ENCODE data around the gene FOXP1.

FOXP1 gene

GRCh38 chr3:71573181-71573580, 10.3 kb downstream of the FOXP1 start:
- H3K4me2 ChIP-seq (ENCODE audit: low read length) = peak overlapping the region; percentile 1; the same call in 1 of the 2 replicates
- peaks cover 99% of the 10 kb centered on the region for H3K79me2 ChIP-seq (ENCODE audit: control insufficient read depth, low read length)
- no peaks in the 10 kb centered on the region for H3K9me2 ChIP-seq (replicated peaks; ENCODE audit: control insufficient read depth, low read length)
- H3F3A ChIP-seq (ENCODE audit: control insufficient read depth, insufficient read depth) = peaks cover 19% of the 10 kb centered on the region
- no peaks in the 10 kb centered on the region for H3K27me3 ChIP-seq (ENCODE audit: control insufficient read depth, low read length)
- no peak for TF ChIP-seq EZH2phosphoT487 (IDR thresholded peaks at IDR 0.05; ENCODE audit: borderline replicate concordance, low read length)
- TF ChIP-seq CTCF (IDR thresholded peaks at IDR 0.05; ENCODE audit: low read depth, low read length, poor library complexity, severe bottlenecking) = no peak
- no peak overlapping the region for H3K4me3 ChIP-seq (ENCODE audit: low read length)
- H3K4me1 ChIP-seq (ENCODE audit: control insufficient read depth, low read length) = peaks cover 97% of the 10 kb centered on the region
- no peak overlapping the region for H3K27ac ChIP-seq (ENCODE audit: low read depth, low read length)
- H3K36me3 ChIP-seq (ENCODE audit: control insufficient read depth, low read length) = peaks cover 86% of the 10 kb centered on the region
- H4K20me1 ChIP-seq (ENCODE audit: control insufficient read depth, insufficient read depth, low read depth, low read length) = no peaks in the 10 kb centered on the region
- H3K9me3 ChIP-seq (ENCODE audit: control insufficient read depth, insufficient read depth, low read length) = no peaks in the 10 kb centered on the region

GRCh38 chr3:71570546-71570945, 13.0 kb downstream of the FOXP1 start:
- H4K20me1 ChIP-seq (ENCODE audit: control insufficient read depth, insufficient read depth, low read depth, low read length) = no peaks in the 10 kb centered on the region
- peak overlapping the region; percentile 18 for H3K4me2 ChIP-seq (ENCODE audit: low read length)
- peak overlapping the region; percentile 24; the same call in 1 of the 2 replicates for H3K27ac ChIP-seq (ENCODE audit: low read depth, low read length)
- H3F3A ChIP-seq (ENCODE audit: control insufficient read depth, insufficient read depth) = peaks cover 18% of the 10 kb centered on the region; the same call in 1 of the 2 replicates
- no peaks in the 10 kb centered on the region for H3K9me2 ChIP-seq (replicated peaks; ENCODE audit: control insufficient read depth, low read length)
- no peak overlapping the region; the same call in 1 of the 2 replicates for H3K4me3 ChIP-seq (ENCODE audit: low read length)
- H3K9me3 ChIP-seq (ENCODE audit: control insufficient read depth, insufficient read depth, low read length) = no peaks in the 10 kb centered on the region
- peaks cover 85% of the 10 kb centered on the region for H3K36me3 ChIP-seq (ENCODE audit: control insufficient read depth, low read length)
- no peaks in the 10 kb centered on the region for H3K27me3 ChIP-seq (ENCODE audit: control insufficient read depth, low read length)
- TF ChIP-seq CTCF (IDR thresholded peaks at IDR 0.05; ENCODE audit: low read depth, low read length, poor library complexity, severe bottlenecking) = no peak
- no peak for TF ChIP-seq EZH2phosphoT487 (IDR thresholded peaks at IDR 0.05; ENCODE audit: borderline replicate concordance, low read length)
- peaks cover 98% of the 10 kb centered on the region for H3K79me2 ChIP-seq (ENCODE audit: control insufficient read depth, low read length)
- peaks cover 100% of the 10 kb centered on the region for H3K4me1 ChIP-seq (ENCODE audit: control insufficient read depth, low read length)

GRCh38 chr3:71568207-71568606, 15.3 kb downstream of the FOXP1 start:
- peak overlapping the region; percentile 63 for H3K27ac ChIP-seq (ENCODE audit: low read depth, low read length)
- H3K9me2 ChIP-seq (replicated peaks; ENCODE audit: control insufficient read depth, low read length) = no peaks in the 10 kb centered on the region
- H3K27me3 ChIP-seq (ENCODE audit: control insufficient read depth, low read length) = no peaks in the 10 kb centered on the region
- peaks cover 98% of the 10 kb centered on the region for H3K79me2 ChIP-seq (ENCODE audit: control insufficient read depth, low read length)
- H3K4me3 ChIP-seq (ENCODE audit: low read length) = peak overlapping the region; percentile 32; the same call in 1 of the 2 replicates
- TF ChIP-seq CTCF (IDR thresholded peaks at IDR 0.05; ENCODE audit: low read depth, low read length, poor library complexity, severe bottlenecking) (no peak), EZH2phosphoT487 (IDR thresholded peaks at IDR 0.05; ENCODE audit: borderline replicate concordance, low read length) (no peak)
- H3K4me1 ChIP-seq (ENCODE audit: control insufficient read depth, low read length) = peaks cover 100% of the 10 kb centered on the region
- peaks cover 37% of the 10 kb centered on the region for H3F3A ChIP-seq (ENCODE audit: control insufficient read depth, insufficient read depth)
- H3K4me2 ChIP-seq (ENCODE audit: low read length) = peak overlapping the region; percentile 60
- no peaks in the 10 kb centered on the region for H3K9me3 ChIP-seq (ENCODE audit: control insufficient read depth, insufficient read depth, low read length)
- peaks cover 81% of the 10 kb centered on the region for H3K36me3 ChIP-seq (ENCODE audit: control insufficient read depth, low read length)
- H4K20me1 ChIP-seq (ENCODE audit: control insufficient read depth, insufficient read depth, low read depth, low read length) = no peaks in the 10 kb centered on the region
